ENCODE data around the gene NR6A1.

NR6A1 gene

DNA sequence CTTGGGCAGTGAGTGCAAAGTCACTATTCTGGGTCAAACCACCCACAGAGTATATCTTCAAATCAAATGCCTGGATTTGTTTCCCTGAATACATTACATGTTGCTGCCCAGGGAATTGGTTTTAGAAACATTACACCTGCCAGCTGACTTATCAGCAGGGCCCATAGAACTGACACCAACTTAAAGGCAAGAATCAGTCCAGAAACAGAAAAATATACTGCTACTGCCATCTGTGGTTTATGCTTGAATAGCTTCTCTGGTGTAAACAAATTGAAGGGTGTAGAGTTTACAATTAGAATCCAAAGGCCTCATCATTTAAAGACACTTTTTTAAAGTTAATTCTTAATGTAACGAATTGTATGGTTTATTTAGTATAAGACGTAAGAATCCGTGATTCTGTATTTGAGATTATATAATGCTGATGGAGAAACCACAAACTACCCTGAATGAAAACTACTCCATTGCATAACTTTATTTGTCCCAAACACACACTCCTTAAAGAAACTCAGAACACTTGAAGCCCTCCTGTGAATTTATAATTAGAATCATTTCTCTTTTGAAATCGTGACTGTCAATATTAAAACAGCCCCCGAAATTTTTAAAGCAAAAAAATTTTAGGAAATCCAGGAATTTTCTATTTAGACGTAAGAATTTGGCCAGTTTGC lies 6.2 kb downstream of the NR6A1 start:
- H3K4me1 ChIP-seq (ENCODE audit: insufficient read depth, low read length, poor library complexity, severe bottlenecking): peaks cover 27% of the 10 kb centered on the region
- H3K4me3 ChIP-seq (ENCODE audit: low read length, poor library complexity, severe bottlenecking): no peak overlapping the region
- H3F3A ChIP-seq (ENCODE audit: low read depth): no peaks in the 10 kb centered on the region
- no peaks in the 10 kb centered on the region for H3K27me3 ChIP-seq (ENCODE audit: insufficient read depth, low read length, poor library complexity, severe bottlenecking)
- no peaks in the 10 kb centered on the region for H3K9me2 ChIP-seq (replicated peaks; ENCODE audit: low read depth, low read length)
- H4K20me1 ChIP-seq (ENCODE audit: insufficient read depth, low read length, poor library complexity, severe bottlenecking): peaks cover 9% of the 10 kb centered on the region
- no peak for TF ChIP-seq EZH2phosphoT487 (IDR thresholded peaks at IDR 0.05; ENCODE audit: borderline replicate concordance)
- TF ChIP-seq CTCF (conservative IDR thresholded peaks at IDR 0.05; ENCODE audit: low read length): peak; percentile 66
- H3K79me2 ChIP-seq (ENCODE audit: insufficient read depth, low read length): peaks cover 24% of the 10 kb centered on the region
- H3K9ac ChIP-seq (ENCODE audit: low read depth, low read length, poor library complexity, severe bottlenecking): no peak overlapping the region
- H3K36me3 ChIP-seq (ENCODE audit: insufficient read depth, low read length): no peaks in the 10 kb centered on the region
- no peaks in the 10 kb centered on the region for H3K9me3 ChIP-seq (ENCODE audit: insufficient read depth, low read depth, low read length)
- H2AFZ ChIP-seq (ENCODE audit: low read length): no peak overlapping the region
- H3K4me2 ChIP-seq (ENCODE audit: low read depth, low read length, poor library complexity, severe bottlenecking): no peak overlapping the region

GRCh38 chr9:124762633-124763032 lies 8.5 kb downstream of the NR6A1 start:
- Histone ChIP-seq H3K9me3 (ENCODE audit: insufficient read depth, low read depth, low read length) (no peaks in the 10 kb centered on the region), H3K79me2 (ENCODE audit: insufficient read depth, low read length) (0 out of 2 replicates have a peak, but pooled peaks cover 14% of the 10 kb centered on the region), H2AFZ (ENCODE audit: low read length) (no peak overlapping the region), H3K36me3 (ENCODE audit: insufficient read depth, low read length) (no peaks in the 10 kb centered on the region), H3F3A (ENCODE audit: low read depth) (no peaks in the 10 kb centered on the region), H3K9ac (ENCODE audit: low read depth, low read length, poor library complexity, severe bottlenecking) (no peak overlapping the region), H3K4me3 (ENCODE audit: low read length, poor library complexity, severe bottlenecking) (no peak overlapping the region), H4K20me1 (ENCODE audit: insufficient read depth, low read length, poor library complexity, severe bottlenecking) (peaks cover 3% of the 10 kb centered on the region), H3K4me1 (ENCODE audit: insufficient read depth, low read length, poor library complexity, severe bottlenecking) (peaks cover 14% of the 10 kb centered on the region), H3K27me3 (ENCODE audit: insufficient read depth, low read length, poor library complexity, severe bottlenecking) (no peaks in the 10 kb centered on the region), H3K9me2 (replicated peaks; ENCODE audit: low read depth, low read length) (no peaks in the 10 kb centered on the region), H3K4me2 (ENCODE audit: low read depth, low read length, poor library complexity, severe bottlenecking) (no peak overlapping the region)
- TF ChIP-seq EZH2phosphoT487 (IDR thresholded peaks at IDR 0.05; ENCODE audit: borderline replicate concordance): no peak
- TF ChIP-seq CTCF (conservative IDR thresholded peaks at IDR 0.05; ENCODE audit: low read length): no peak

GRCh38 chr9:124761710-124762109 lies 9.4 kb downstream of the NR6A1 start:
- Histone ChIP-seq H3K4me3 (ENCODE audit: low read length, poor library complexity, severe bottlenecking) (no peak overlapping the region), H2AFZ (ENCODE audit: low read length) (no peak overlapping the region), H3K9me2 (replicated peaks; ENCODE audit: low read depth, low read length) (no peaks in the 10 kb centered on the region), H3K4me1 (ENCODE audit: insufficient read depth, low read length, poor library complexity, severe bottlenecking) (peaks cover 9% of the 10 kb centered on the region), H3K9ac (ENCODE audit: low read depth, low read length, poor library complexity, severe bottlenecking) (no peak overlapping the region), H4K20me1 (ENCODE audit: insufficient read depth, low read length, poor library complexity, severe bottlenecking) (peaks cover 3% of the 10 kb centered on the region), H3F3A (ENCODE audit: low read depth) (no peaks in the 10 kb centered on the region), H3K79me2 (ENCODE audit: insufficient read depth, low read length) (0 out of 2 replicates have a peak, but pooled peaks cover 9% of the 10 kb centered on the region), H3K4me2 (ENCODE audit: low read depth, low read length, poor library complexity, severe bottlenecking) (no peak overlapping the region), H3K9me3 (ENCODE audit: insufficient read depth, low read depth, low read length) (no peaks in the 10 kb centered on the region), H3K27me3 (ENCODE audit: insufficient read depth, low read length, poor library complexity, severe bottlenecking) (no peaks in the 10 kb centered on the region), H3K36me3 (ENCODE audit: insufficient read depth, low read length) (no peaks in the 10 kb centered on the region)
- TF ChIP-seq CTCF (conservative IDR thresholded peaks at IDR 0.05; ENCODE audit: low read length): no peak

All from Loucy (cell line).